H1 (cell line): ENCODE data around the gene MTX2. TPM values are rescaled to one million over a fixed set of nuclear protein-coding genes. Genes with fewer than 3 reads are reported as not detected.

Experiments
- CTCF ChIA-PET: fragments of 300-600 bp; sonication (Branson Sonifier 250); formaldehyde crosslinking; loops from one replicate; lab custom pipeline; 2021; ENCODE audit not compliant: partially characterized antibody; lab: Charles Lee
- POLR2A ChIA-PET: fragments of 300-600 bp; sonication (Branson Sonifier 250); formaldehyde crosslinking; loops from one replicate; lab custom pipeline; 2021; ENCODE audit warnings: inconsistent platforms; ENCODE audit not compliant: partially characterized antibody; lab: Charles Lee
- DNase-seq, 2 experiments: peaks; one replicate each; pipeline versions ENCODE4 v3.0.0 to v3.0.0-alpha.2; 2010 to 2022; ENCODE audit warnings: low spot score in 2 of 2, low read depth in 1 of 2, mixed read lengths in 1 of 2
- FAIRE-seq: peaks from 2 replicates; lab custom pipeline; 2011; peaks lifted over from hg19 to GRCh38; lab: Jason Lieb, UNC
- H2AFZ ChIP-seq: 2 replicates; pipeline ENCODE4 v1.8.1; 2012; ENCODE audit warnings: low read length, inconsistent platforms
- H2AK5ac ChIP-seq: 2 replicates; pipeline ENCODE4 v1.6.1; 2013; ENCODE audit warnings: low read depth, low read length
- H2BK120ac ChIP-seq: replicated peaks from 2 replicates; pipeline ENCODE3; 2013; ENCODE audit warnings: low read depth, low read length, inconsistent platforms
- H2BK12ac ChIP-seq: 2 replicates; pipeline ENCODE4 v1.6.1; 2013; ENCODE audit warnings: low read depth, low read length
- H2BK15ac ChIP-seq: 2 replicates; pipeline ENCODE4 v1.6.1; 2013; ENCODE audit warnings: low read length
- H2BK20ac ChIP-seq: 2 replicates; pipeline ENCODE4 v1.6.1; 2013; ENCODE audit warnings: low read length
- H2BK5ac ChIP-seq: 2 replicates; pipeline ENCODE4 v1.6.1; 2013; ENCODE audit warnings: low read depth, low read length
- H3K14ac ChIP-seq: 2 replicates; pipeline ENCODE4 v1.6.1; 2013; ENCODE audit warnings: inconsistent platforms; ENCODE audit not compliant: insufficient read length
- H3K18ac ChIP-seq: 2 replicates; pipeline ENCODE4 v1.6.1; 2013; ENCODE audit warnings: low read length; ENCODE audit errors: extremely low read depth
- H3K23ac ChIP-seq: 2 replicates; pipeline ENCODE4 v1.6.1; 2013; ENCODE audit warnings: inconsistent platforms; ENCODE audit not compliant: insufficient read length
- H3K23me2 ChIP-seq: 2 replicates; pipeline ENCODE4 v1.6.1; 2013; ENCODE audit warnings: low read depth, low read length
- H3K27ac ChIP-seq: 2 replicates; pipeline ENCODE4 v1.6.1; 2011; ENCODE audit warnings: low read depth, low read length, inconsistent platforms
- H3K27me3 ChIP-seq, 4 experiments: replicated peaks in 1 of 4; 1 replicate in 1 of 4; 2 replicates in 3 of 4; pipeline versions ENCODE4 v1.6.1 to v1.8.1; 2011 to 2013; ENCODE audit warnings: low read length in 3 of 4, mild to moderate bottlenecking in 3 of 4, inconsistent platforms in 2 of 4, mixed read lengths in 2 of 4, moderate library complexity in 1 of 4; ENCODE audit not compliant: control insufficient read depth in 3 of 4, insufficient read depth in 3 of 4; ENCODE audit errors: extremely low read depth in 1 of 4
- H3K36me3 ChIP-seq, 4 experiments: 2 replicates each; pipeline versions ENCODE4 v1.6.1 to v1.8.1; 2011 to 2013; ENCODE audit warnings: mild to moderate bottlenecking in 4 of 4, low read length in 3 of 4, moderate library complexity in 2 of 4, control low read depth in 1 of 4, inconsistent platforms in 1 of 4; ENCODE audit not compliant: insufficient read depth in 4 of 4, control insufficient read depth in 2 of 4
- H3K4ac ChIP-seq: replicated peaks from 2 replicates; pipeline ENCODE3; 2013; ENCODE audit warnings: low read length, low read depth, mixed read lengths, inconsistent platforms; ENCODE audit not compliant: insufficient read length
- H3K4me1 ChIP-seq, 4 experiments: replicated peaks in 1 of 4; 1 replicate in 1 of 4; 2 replicates in 3 of 4; pipeline versions ENCODE4 v1.6.1 to v1.8.1; 2011 to 2013; ENCODE audit warnings: low read length in 3 of 4, inconsistent platforms in 2 of 4, mixed read lengths in 1 of 4; ENCODE audit not compliant: insufficient read depth in 4 of 4, control insufficient read depth in 3 of 4
- H3K4me2 ChIP-seq, 2 experiments: 2 replicates each; pipeline versions ENCODE4 v1.6.1 to v1.8.1; 2011 to 2013; ENCODE audit warnings: low read depth in 2 of 2, low read length in 2 of 2, control low read depth in 1 of 2, inconsistent platforms in 1 of 2, mild to moderate bottlenecking in 1 of 2; ENCODE audit not compliant: insufficient read depth in 1 of 2
- H3K4me3 ChIP-seq, 4 experiments: fragments of 200-600, 300-600 bp in 1 of 4; sonication (generic), shearing (Covaris generic), sonication (Bioruptor Twin) in 1 of 4; 2 replicates each; pipeline versions ENCODE4 v1.5.1 to v1.8.1; 2011 to 2016; ENCODE audit warnings: low read length in 4 of 4, low read depth in 3 of 4, control low read depth in 2 of 4, inconsistent platforms in 2 of 4, mild to moderate bottlenecking in 2 of 4, mixed read lengths in 1 of 4, moderate library complexity in 1 of 4; ENCODE audit not compliant: insufficient read depth in 2 of 4; ENCODE audit errors: extremely low read depth in 1 of 4
- H3K56ac ChIP-seq: replicated peaks from 2 replicates; pipeline ENCODE3; 2013; ENCODE audit warnings: low read depth, mild to moderate bottlenecking, mixed read lengths, low read length, inconsistent platforms; ENCODE audit not compliant: insufficient read length
- H3K79me1 ChIP-seq: 2 replicates; pipeline ENCODE4 v1.6.1; 2013; ENCODE audit warnings: low read depth, low read length, control low read depth
- H3K79me2 ChIP-seq, 2 experiments: 2 replicates each; pipeline versions ENCODE4 v1.6.1 to v1.8.1; 2012 to 2013; ENCODE audit warnings: low read length in 2 of 2, mild to moderate bottlenecking in 2 of 2, inconsistent platforms in 1 of 2; ENCODE audit not compliant: insufficient read depth in 2 of 2, control insufficient read depth in 1 of 2
- H3K9ac ChIP-seq, 4 experiments: replicated peaks in 1 of 4; 1 replicate in 1 of 4; 2 replicates in 3 of 4; pipeline versions ENCODE4 v1.6.1 to v1.8.1; 2011 to 2013; ENCODE audit warnings: low read depth in 3 of 4, low read length in 3 of 4, control low read depth in 2 of 4, mild to moderate bottlenecking in 2 of 4, moderate library complexity in 2 of 4, inconsistent platforms in 1 of 4; ENCODE audit errors: extremely low read depth in 1 of 4
- H3K9me3 ChIP-seq, 2 experiments: 2 replicates each; pipeline versions ENCODE4 v1.6.1 to v1.8.1; 2012 to 2013; ENCODE audit warnings: mild to moderate bottlenecking in 2 of 2, moderate library complexity in 2 of 2, control low read depth in 1 of 2, inconsistent platforms in 1 of 2, low read depth in 1 of 2, low read length in 1 of 2, mixed read lengths in 1 of 2; ENCODE audit not compliant: insufficient read depth in 2 of 2
- H4K20me1 ChIP-seq, 2 experiments: replicated peaks in 1 of 2; 2 replicates each; pipeline versions ENCODE3 to v1.8.1; 2011 to 2013; ENCODE audit warnings: inconsistent platforms in 2 of 2, low read length in 2 of 2, mild to moderate bottlenecking in 1 of 2; ENCODE audit not compliant: insufficient read depth in 2 of 2, control insufficient read depth in 1 of 2
- H4K5ac ChIP-seq: 2 replicates; pipeline ENCODE4 v1.6.1; 2013; ENCODE audit warnings: low read length, low read depth, mixed read lengths, inconsistent platforms; ENCODE audit not compliant: insufficient read length
- H4K8ac ChIP-seq: 2 replicates; pipeline ENCODE4 v1.8.0; 2013; ENCODE audit warnings: mild to moderate bottlenecking, moderate library complexity, low read length, inconsistent platforms; ENCODE audit not compliant: insufficient read depth; ENCODE audit errors: extremely low read depth
- H4K91ac ChIP-seq: replicated peaks from 2 replicates; pipeline ENCODE3; 2013; ENCODE audit warnings: low read length, mixed read lengths, inconsistent platforms; ENCODE audit not compliant: insufficient read length
- CREB1 ChIP-seq: IDR thresholded peaks from 2 replicates; pipeline ENCODE4 v1.6.1; 2012; ENCODE audit warnings: inconsistent platforms
- EZH2 ChIP-seq: fragments of 200-600 bp; sonication (generic); IDR thresholded peaks from 2 replicates; pipeline ENCODE4 v1.7.1; 2012; ENCODE audit warnings: low read depth, mild to moderate bottlenecking, moderate library complexity, low read length, inconsistent platforms; ENCODE audit not compliant: severe bottlenecking
- HDAC6 ChIP-seq: IDR thresholded peaks from one replicate; pipeline ENCODE4 v1.7.1; 2012; ENCODE audit warnings: low read depth, mild to moderate bottlenecking, inconsistent platforms, low read length, moderate library complexity
- KDM1A ChIP-seq: fragments of 200-600, 300-600 bp; sonication (generic); IDR thresholded peaks from 2 replicates; pipeline ENCODE4 v1.7.1; 2016; ENCODE audit warnings: mild to moderate bottlenecking, low read length, borderline replicate concordance
- MAFK ChIP-seq: IDR thresholded peaks from 2 replicates; pipeline ENCODE4 v1.6.1; 2012; ENCODE audit warnings: low read depth, mild to moderate bottlenecking, improper control_type of control experiment, low read length
- NRF1 ChIP-seq: IDR thresholded peaks from 2 replicates; pipeline ENCODE4 v1.6.1; 2011; ENCODE audit warnings: mild to moderate bottlenecking, low read depth, low read length, improper control_type of control experiment
- RAD21 ChIP-seq, 2 experiments: IDR thresholded peaks in 1 of 2; conservative IDR thresholded peaks in 1 of 2; 2 replicates each; pipeline ENCODE4 v1.6.1; 2011; ENCODE audit warnings: low read depth in 2 of 2, low read length in 2 of 2, improper control_type of control experiment in 1 of 2, inconsistent platforms in 1 of 2, mild to moderate bottlenecking in 1 of 2, moderate library complexity in 1 of 2
- RBBP5 ChIP-seq: IDR thresholded peaks from 2 replicates; pipeline ENCODE4 v1.7.1; 2012; ENCODE audit warnings: low read depth, mild to moderate bottlenecking, inconsistent platforms, low read length, moderate library complexity, borderline replicate concordance
- SIRT6 ChIP-seq: IDR thresholded peaks from one replicate; pipeline ENCODE4 v1.7.1; 2012; ENCODE audit warnings: low read length, inconsistent platforms
- SIX5 ChIP-seq: IDR thresholded peaks from 2 replicates; pipeline ENCODE4 v1.6.1; 2011; ENCODE audit warnings: mild to moderate bottlenecking, low read depth, low read length
- SP1 ChIP-seq: IDR thresholded peaks from 2 replicates; pipeline ENCODE4 v1.6.1; 2011; ENCODE audit warnings: low read depth, low read length
- TAF7 ChIP-seq: optimal IDR thresholded peaks from 2 replicates; pipeline ENCODE3; 2011; ENCODE audit warnings: low read depth, mild to moderate bottlenecking, inconsistent platforms, low read length, moderate library complexity, borderline replicate concordance
- TEAD4 ChIP-seq: IDR thresholded peaks from 2 replicates; pipeline ENCODE4 v1.6.1; 2012; ENCODE audit warnings: low read depth, low read length, inconsistent platforms, mixed read lengths
- ZNF274 ChIP-seq: IDR thresholded peaks from 2 replicates; pipeline ENCODE4 v1.7.0; 2012; ENCODE audit warnings: low read length, borderline replicate concordance; ENCODE audit errors: extremely low read depth
- WGBS, 2 experiments: shearing (Covaris generic) in 1 of 2; methylation state at CpG; one replicate each; pipeline versions ENCODE4 v1.1.6 to v1.1.7; 2013 to 2015; ENCODE audit warnings: low lambda C conversion rate in 2 of 2, mixed read lengths in 2 of 2, inconsistent platforms in 1 of 2, low coverage in 1 of 2, missing lambda C conversion rate in 1 of 2; ENCODE audit not compliant: insufficient replicate concordance in 2 of 2, insufficient coverage in 1 of 2, insufficient read length in 1 of 2; ENCODE audit errors: extremely low coverage in 1 of 2, missing lambda C conversion rate in 1 of 2; 5-methylcytosine and 5-hydroxymethylcytosine counted together
- polyA plus RNA-seq, 7 experiments: library from polyadenylated mRNA; depleted of rRNA in 3 of 7; stranded (reverse) in 5 of 7; unstranded in 2 of 7; fragments of >200 nt in 5 of 7; fragments of 200-250 nt in 2 of 7; gene quantifications; 1 replicate in 5 of 7; 2 replicates in 1 of 7; 4 replicates in 1 of 7; pipeline versions ENCODE4 v1.2.1 to v1.2.3, GENCODE V29; 2011 to 2013; ENCODE audit warnings: missing spikeins in 2 of 7, mixed read lengths in 2 of 7
- total RNA-seq: library from RNA; stranded (reverse); fragmentation: NEBNext Ultra II Directional; extraction: Animal tissue kit (Norgen Biotek cat#: 25700); gene quantifications from 2 replicates; pipeline ENCODE4 v1.2.1, GENCODE V29; 2021

MTX2 gene
- total and polyA plus RNA-seq, 2 of the 8 experiments (the other 6 are each of a cell fraction or from before 2014, with no cell fraction given) = 33.5 to 38.3 TPM

GRCh38 chr2:176325732-176326131 is 56.5 kb downstream of the MTX2 start:
- no peaks in the 10 kb centered on the region for H3K9me3 ChIP-seq
- no peak overlapping the region for H3K4ac ChIP-seq
- no peak overlapping the region for H2BK12ac ChIP-seq
- H3K27ac ChIP-seq = no peak overlapping the region
- H3K27me3 ChIP-seq = no peaks in the 10 kb centered on the region
- 0% methylated on average over 1 of the region's 1 CpG; no CpG with 5 or more reads in 1 of the 2 experiments for WGBS, 2 experiments
- H2BK15ac ChIP-seq = no peak overlapping the region
- H2BK120ac ChIP-seq = no peak overlapping the region
- ChIA-PET CTCF (no interaction called here), POLR2A (no interaction called here)
- no peaks in the 10 kb centered on the region for H4K20me1 ChIP-seq
- H3K4me3 ChIP-seq = peak overlapping the region in 1 of 4 experiments; percentile 32; a peak in 1 of 8 replicates
- no peak overlapping the region for H3K9ac ChIP-seq
- H3K23me2 ChIP-seq = no peaks in the 10 kb centered on the region
- H2BK5ac ChIP-seq = no peak overlapping the region
- no peak overlapping the region for H3K18ac ChIP-seq
- H3K4me1 ChIP-seq = peaks cover 0 to 5% (median 1%) of the 10 kb centered on the region in 4 experiments; a peak in 2 of 7 replicates
- FAIRE-seq = peak; percentile 99
- H4K5ac ChIP-seq = no peak overlapping the region
- no peak overlapping the region for H3K56ac ChIP-seq
- H3K36me3 ChIP-seq = peaks cover 0 to 7% (median 0%) of the 10 kb centered on the region in 4 experiments; a peak in 2 of 8 replicates
- no peak overlapping the region for H2AFZ ChIP-seq
- DNase-seq = peak in 1 of 2 experiments; percentile 41
- H3K23ac ChIP-seq = no peak overlapping the region
- H3K4me2 ChIP-seq = peak overlapping the region in 1 of 2 experiments; percentile 2; a peak in 1 of 4 replicates
- H3K79me1 ChIP-seq = no peaks in the 10 kb centered on the region
- no peak overlapping the region for H3K14ac ChIP-seq
- H2AK5ac ChIP-seq = no peak overlapping the region
- H2BK20ac ChIP-seq = no peak overlapping the region
- H4K8ac ChIP-seq = no peak overlapping the region
- no peak overlapping the region for H4K91ac ChIP-seq
- H3K79me2 ChIP-seq = peaks cover 0 to 6% of the 10 kb centered on the region in 2 experiments; a peak in 2 of 4 replicates
- no peak for TF ChIP-seq HDAC6
- no peak for TF ChIP-seq RBBP5
- TF ChIP-seq EZH2 = no peak
- TF ChIP-seq CREB1 = no peak
- TF ChIP-seq ZNF274 = no peak
- TF ChIP-seq KDM1A = no peak
- no peak for TF ChIP-seq TEAD4
- no peak for TF ChIP-seq SIRT6
- TF ChIP-seq MAFK = no peak
- no peak for TF ChIP-seq TAF7
- TF ChIP-seq SP1 = no peak
- no peak for TF ChIP-seq NRF1
- no peak for TF ChIP-seq RAD21 (IDR thresholded peaks at IDR 0.05 in 1 of 2, conservative IDR thresholded peaks at IDR 0.05 in 1 of 2; ENCODE audit: low read depth in 2 of 2, low read length in 2 of 2)
- TF ChIP-seq SIX5 = no peak
